Calu3 (cell line): Measurements from ENCODE around the gene PIGA. TPM values are rescaled to one million over a fixed set of nuclear protein-coding genes. Genes with fewer than 3 reads are reported as not detected.

ENCODE experiments used
- Bru-seq: library from RNA; stranded (reverse); fragments of 400-500 nt; gene quantifications from one replicate; lab custom pipeline; 2021; lab: Mats Ljungman, UMichigan
- BruChase-seq, 2 experiments: library from RNA; stranded (reverse); fragments of 400-500 nt; gene quantifications; one replicate each; lab custom pipeline; 2021; lab: Mats Ljungman, UMichigan
- BruUV-seq: library from RNA; stranded (reverse); fragments of 400-500 nt; replicated peaks from 2 replicates; lab custom pipeline; 2021; lab: Mats Ljungman, UMichigan
- CTCF ChIA-PET: fragments of 300-600 bp; sonication (Branson Sonifier 250); formaldehyde crosslinking; loops from one replicate; lab custom pipeline; 2022; ENCODE audit warnings: antibody characterized with exemption; lab: Charles Lee
- DNase-seq: peaks from one replicate; pipeline ENCODE4 v3.0.0; 2022
- H3K27ac Mint-ChIP-seq: one replicate; pipeline ENCODE4 v1.8.0; 2022; ENCODE audit warnings: mixed read lengths; ENCODE audit not compliant: unreplicated experiment
- H3K27me3 Mint-ChIP-seq: one replicate; pipeline ENCODE4 v1.8.0; 2022; ENCODE audit warnings: mixed read lengths; ENCODE audit not compliant: unreplicated experiment
- H3K36me3 Mint-ChIP-seq: one replicate; pipeline ENCODE4 v1.8.0; 2022; ENCODE audit warnings: mild to moderate bottlenecking, moderate library complexity, mixed read lengths; ENCODE audit not compliant: insufficient read depth, unreplicated experiment
- H3K4me1 Mint-ChIP-seq: one replicate; pipeline ENCODE4 v1.8.0; 2022; ENCODE audit warnings: mild to moderate bottlenecking, low read depth, mixed read lengths; ENCODE audit not compliant: unreplicated experiment
- H3K4me3 Mint-ChIP-seq: one replicate; pipeline ENCODE4 v1.8.0; 2022; ENCODE audit warnings: mild to moderate bottlenecking, low read depth, moderate library complexity, mixed read lengths; ENCODE audit not compliant: unreplicated experiment
- H3K9me3 Mint-ChIP-seq: one replicate; pipeline ENCODE4 v1.8.0; 2022; ENCODE audit warnings: low read depth, mixed read lengths; ENCODE audit not compliant: unreplicated experiment
- intact Hi-C: fragments of 100-400 bp; cut with micrococcal nuclease; formaldehyde crosslinking; loops from one replicate; pipeline ENCODE4 v1.10.0; 2022; ENCODE audit not compliant: unreplicated experiment
- long read RNA-seq: library from polyadenylated mRNA; stranded (forward); transcript quantifications from one replicate; pipeline ENCODE4 v2.0.0, GENCODE V29; 2022
- total RNA-seq: library from RNA; stranded (reverse); gene quantifications from 2 replicates; pipeline ENCODE4 v1.2.3, GENCODE V29; 2022
- TF ChIP-seq, protein P1 (sequence below): fragments of 200-600 bp; IDR thresholded peaks from one replicate; pipeline ENCODE4 v1.8.0; 2022; ENCODE audit warnings: antibody characterized with exemption; ENCODE audit not compliant: unreplicated experiment

Gene PIGA
- 34.4 and 41.5 TPM in 2 replicates for total RNA-seq
- Bru-seq, nascent RNA, result percentile 90 among the genes with signal in this experiment
- BruChase-seq, experiment 1, labeled RNA remaining after a 6-hour chase, result percentile 70 among the genes with signal in this experiment
- percentile 91 among the genes with signal in this experiment for BruChase-seq, experiment 2, labeled RNA remaining after a 2-hour chase
- long read RNA-seq, transcript PIGA-201 (6 exons, 3,652 nt), result major isoform, 12 of 23 reads
- long read RNA-seq, partial matches to known transcripts, result 4 of 23 reads
- long read RNA-seq, other reads (novel, unspliced or antisense), result 2 of 23 reads

DNA sequence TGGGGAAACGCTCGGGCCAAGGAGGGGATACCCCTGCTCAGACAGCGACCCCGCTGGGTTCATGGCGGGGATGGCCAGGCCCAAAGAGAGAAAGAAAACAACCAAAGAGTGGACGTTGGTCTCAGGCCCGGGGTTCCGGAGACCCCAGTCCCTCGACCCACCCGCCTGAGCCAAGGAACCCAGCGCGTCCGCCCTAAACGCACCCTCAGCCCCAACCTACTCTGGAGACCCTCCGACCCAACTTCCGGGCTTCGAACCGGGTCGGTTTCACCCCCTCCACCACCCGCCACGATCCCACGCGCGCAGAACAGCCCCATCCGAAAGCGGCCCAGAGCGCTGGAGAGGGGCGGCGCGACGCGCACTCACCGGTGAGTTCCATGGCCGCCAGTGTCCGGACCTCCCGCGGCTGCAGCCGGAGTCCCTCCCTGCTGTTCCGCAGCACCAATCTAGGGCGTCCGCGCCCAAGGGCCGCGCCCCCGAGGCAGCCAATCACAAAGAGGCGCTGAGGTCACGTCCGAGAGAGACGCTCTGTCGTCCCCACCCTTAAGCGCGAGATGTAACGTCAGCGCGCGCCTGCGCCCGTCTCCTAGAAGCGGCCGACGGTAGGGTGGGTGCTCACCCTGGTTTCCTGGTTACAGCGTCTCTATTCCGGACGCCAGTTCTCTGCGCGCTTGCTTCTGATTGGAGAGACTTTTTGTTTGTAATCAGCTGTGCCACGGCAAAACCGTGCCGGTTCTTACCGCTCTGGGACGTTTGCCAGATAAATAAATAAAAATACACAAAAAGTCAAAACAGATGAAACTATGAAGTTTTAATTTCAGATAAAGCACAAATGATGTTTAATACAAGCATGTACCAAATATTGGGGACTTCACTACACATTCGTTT, at the start of gene PIGA:
Gene PIGA, minus strand, starts transcription at position 389 of the 888 bp plus-strand sequence. CDS start 3,593 bp downstream, outside the sequence.
- H3K27me3 Mint-ChIP-seq, result no peaks in the 10 kb centered on the region
- BruUV-seq, result no TSS peak
- peak within 1 kb of the TSS; percentile 89 for H3K4me3 Mint-ChIP-seq
- CTCF ChIA-PET, result interaction anchor here (0.6 kb wide), 1 partner anchor 280 kb away, joined by 3 read pairs; no protein-coding TSS in a partner anchor
- intact Hi-C loops, result no loop called here
- peak within 1 kb of the TSS; percentile 89 for H3K27ac Mint-ChIP-seq
- H3K36me3 Mint-ChIP-seq, result peaks cover 39% of the 10 kb centered on the region
- H3K9me3 Mint-ChIP-seq, result no peaks in the 10 kb centered on the region
- TF ChIP-seq, protein P1, sequence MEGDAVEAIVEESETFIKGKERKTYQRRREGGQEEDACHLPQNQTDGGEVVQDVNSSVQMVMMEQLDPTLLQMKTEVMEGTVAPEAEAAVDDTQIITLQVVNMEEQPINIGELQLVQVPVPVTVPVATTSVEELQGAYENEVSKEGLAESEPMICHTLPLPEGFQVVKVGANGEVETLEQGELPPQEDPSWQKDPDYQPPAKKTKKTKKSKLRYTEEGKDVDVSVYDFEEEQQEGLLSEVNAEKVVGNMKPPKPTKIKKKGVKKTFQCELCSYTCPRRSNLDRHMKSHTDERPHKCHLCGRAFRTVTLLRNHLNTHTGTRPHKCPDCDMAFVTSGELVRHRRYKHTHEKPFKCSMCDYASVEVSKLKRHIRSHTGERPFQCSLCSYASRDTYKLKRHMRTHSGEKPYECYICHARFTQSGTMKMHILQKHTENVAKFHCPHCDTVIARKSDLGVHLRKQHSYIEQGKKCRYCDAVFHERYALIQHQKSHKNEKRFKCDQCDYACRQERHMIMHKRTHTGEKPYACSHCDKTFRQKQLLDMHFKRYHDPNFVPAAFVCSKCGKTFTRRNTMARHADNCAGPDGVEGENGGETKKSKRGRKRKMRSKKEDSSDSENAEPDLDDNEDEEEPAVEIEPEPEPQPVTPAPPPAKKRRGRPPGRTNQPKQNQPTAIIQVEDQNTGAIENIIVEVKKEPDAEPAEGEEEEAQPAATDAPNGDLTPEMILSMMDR, result no peak
- peak; percentile 96 for DNase-seq
- peaks cover 16% of the 10 kb centered on the region for H3K4me1 Mint-ChIP-seq

DNA sequence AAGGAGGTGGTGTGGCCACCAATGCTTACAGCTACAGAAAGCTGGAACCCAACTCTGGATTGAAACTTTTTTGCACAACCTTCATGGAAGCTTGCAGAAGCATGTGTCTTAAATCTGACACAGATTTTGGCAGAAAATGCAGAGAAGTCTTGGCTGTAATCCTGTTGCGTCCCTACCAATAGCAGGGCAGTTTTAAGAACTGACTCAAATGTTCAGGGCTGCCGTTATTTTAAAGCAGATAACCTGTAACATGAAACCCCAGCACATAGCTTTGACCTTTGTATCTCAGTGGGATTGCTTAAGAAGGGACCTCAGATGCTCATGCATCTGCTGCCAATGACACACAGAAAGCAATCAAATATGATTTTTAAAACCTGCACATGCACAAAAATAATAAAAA, 49.0 kb upstream of the PIGA start, which contains the start of gene VEGFD:
Gene VEGFD, minus strand, starts transcription at position 110 of the 400 bp plus-strand sequence. CDS start 467 bp downstream, outside the sequence.
- no peaks in the 10 kb centered on the region for H3K36me3 Mint-ChIP-seq
- BruUV-seq, result no TSS peak
- CTCF ChIA-PET, result no interaction called here
- no peak within 1 kb of the TSS for H3K27ac Mint-ChIP-seq
- no peak for DNase-seq
- H3K4me1 Mint-ChIP-seq, result peaks cover 8% of the 10 kb centered on the region
- H3K4me3 Mint-ChIP-seq, result no peak within 1 kb of the TSS
- intact Hi-C loops, result no loop called here
- no peaks in the 10 kb centered on the region for H3K9me3 Mint-ChIP-seq
- H3K27me3 Mint-ChIP-seq, result no peaks in the 10 kb centered on the region
- TF ChIP-seq, protein P1, result no peak

DNA sequence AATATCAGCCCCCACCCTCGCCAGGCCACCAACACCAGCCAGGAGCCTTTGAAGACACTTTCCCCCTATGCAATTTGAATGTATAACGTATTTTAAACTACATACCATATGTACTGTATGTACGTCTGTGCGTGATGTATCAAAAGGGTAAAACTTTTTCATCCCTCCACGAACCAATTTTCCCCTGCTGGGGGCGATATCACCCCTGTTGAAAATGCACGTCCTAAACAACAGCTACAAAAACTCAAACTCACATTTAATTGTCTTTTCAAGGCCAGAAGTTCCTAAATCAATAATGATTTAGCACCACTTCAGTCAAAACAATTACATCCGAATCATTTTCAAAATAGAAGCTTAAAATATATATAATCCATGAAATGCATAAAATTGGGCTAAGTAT, 47.5 kb upstream of the PIGA start:
- TF ChIP-seq, protein P1, result no peak
- peaks cover 8% of the 10 kb centered on the region for H3K4me1 Mint-ChIP-seq
- H3K9me3 Mint-ChIP-seq, result no peaks in the 10 kb centered on the region
- intact Hi-C loops, result no loop called here
- H3K4me3 Mint-ChIP-seq, result no peak overlapping the region
- H3K27me3 Mint-ChIP-seq, result no peaks in the 10 kb centered on the region
- CTCF ChIA-PET, result no interaction called here
- DNase-seq, result no peak
- no TSS peak for BruUV-seq
- no peak overlapping the region for H3K27ac Mint-ChIP-seq
- H3K36me3 Mint-ChIP-seq, result no peaks in the 10 kb centered on the region

DNA sequence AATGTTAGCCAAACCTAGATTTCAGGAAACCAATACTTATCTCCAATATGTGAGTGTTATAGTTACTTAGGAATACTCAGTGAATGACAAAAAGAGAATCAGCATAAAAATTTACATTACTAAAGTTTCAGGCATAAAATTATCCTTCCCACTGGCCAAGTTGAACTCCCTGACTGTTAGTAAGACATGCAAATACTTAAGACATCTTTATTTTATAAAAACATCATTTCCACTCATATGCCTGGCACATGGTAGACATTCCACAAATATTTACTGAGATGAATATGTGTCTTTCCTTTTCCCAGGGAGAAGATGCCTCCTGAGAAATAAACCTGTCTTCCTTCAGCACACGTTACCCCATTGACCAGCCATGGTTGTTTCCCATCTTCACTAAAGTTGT, 41.6 kb upstream of the PIGA start:
- TF ChIP-seq, protein P1, result no peak
- Mint-ChIP-seq H3K27ac (no peak overlapping the region), H3K4me1 (no peaks in the 10 kb centered on the region), H3K4me3 (no peak overlapping the region), H3K27me3 (no peaks in the 10 kb centered on the region), H3K36me3 (no peaks in the 10 kb centered on the region), H3K9me3 (peaks cover 3% of the 10 kb centered on the region)
- intact Hi-C loops, result no loop called here
- no TSS peak for BruUV-seq
- CTCF ChIA-PET, result no interaction called here
- no peak for DNase-seq
